HG03025 (cell line): ENCODE measurements around the gene CSTB.

Experiments
- ATAC-seq: cut with Tn5 transposase; IDR thresholded peaks from one replicate; pipeline ENCODE4 v1.9.1; 2021; ENCODE audit warnings: mild to moderate bottlenecking, moderate library complexity; ENCODE audit not compliant: unreplicated experiment, low FRiP score

CSTB gene

GRCh38 chr21:43734928-43735229, 41.2 kb downstream of the CSTB start:
- no peak for ATAC-seq

GRCh38 chr21:43734131-43734927, 41.8 kb downstream of the CSTB start:
- ATAC-seq: no peak

- no peak for ATAC-seq
Observed at GRCh38 chr21:43733529-43734071, 42.5 kb downstream of the CSTB start.

GRCh38 chr21:43733060-43733459, 43.0 kb downstream of the CSTB start:
- ATAC-seq: no peak

GRCh38 chr21:43731891-43732711, 44.0 kb downstream of the CSTB start:
- no peak for ATAC-seq

GRCh38 chr21:43731476-43731875, 44.6 kb downstream of the CSTB start:
- ATAC-seq: no peak

- peak; percentile 63 for ATAC-seq
Observed at GRCh38 chr21:43728467-43729390, 47.4 kb downstream of the CSTB start.

- ATAC-seq: no peak
Observed at GRCh38 chr21:43728154-43728466, 48.0 kb downstream of the CSTB start.

GRCh38 chr21:43727519-43728153, 48.5 kb downstream of the CSTB start:
- ATAC-seq: no peak

GRCh38 chr21:43726686-43727518, 49.2 kb downstream of the CSTB start:
- ATAC-seq: no peak
